ENCODE results near the gene TEX13B.

DNA sequence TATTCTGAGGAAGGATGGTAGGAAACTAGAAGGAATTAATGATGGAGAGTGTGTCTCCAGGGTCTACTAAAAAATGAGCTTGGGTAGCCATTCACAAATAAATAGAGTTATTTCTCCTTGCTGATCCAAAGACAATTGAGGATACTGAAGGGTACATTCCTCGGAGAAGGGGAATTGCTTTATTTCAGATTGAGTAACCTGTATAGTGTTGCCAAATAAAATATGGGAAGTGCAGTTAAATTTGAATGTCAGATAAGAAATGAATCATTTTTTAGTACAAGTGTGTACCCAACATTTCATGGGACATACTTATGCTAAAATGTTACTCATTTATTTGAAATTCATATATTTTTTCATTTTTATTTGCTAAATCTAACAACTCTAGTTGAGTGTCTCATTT, 46.7 kb upstream of the TEX13B start:
- TF ChIP-seq EP300 (IDR thresholded peaks at IDR 0.05) (no peak), CHD2 (IDR thresholded peaks at IDR 0.05; ENCODE audit: low read length, partially characterized antibody) (no peak), KDM1A (IDR thresholded peaks at IDR 0.05; ENCODE audit: low read depth) (no peak), BHLHE40 (IDR thresholded peaks at IDR 0.05; ENCODE audit: low read depth, low read length) (no peak), CEBPB (IDR thresholded peaks at IDR 0.05) (no peak), ESRRA (IDR thresholded peaks at IDR 0.05; ENCODE audit: borderline replicate concordance, low read length) (no peak), POLR2A (IDR thresholded peaks at IDR 0.05; ENCODE audit: low read length) (no peak), FOXS1 (CRISPR knock-in tag; IDR thresholded peaks at IDR 0.05) (no peak), FOSL2 (IDR thresholded peaks at IDR 0.05) (no peak), FOSL2 (CRISPR knock-in tag; IDR thresholded peaks at IDR 0.05) (no peak)
- TF ChIP-seq, protein P1, sequence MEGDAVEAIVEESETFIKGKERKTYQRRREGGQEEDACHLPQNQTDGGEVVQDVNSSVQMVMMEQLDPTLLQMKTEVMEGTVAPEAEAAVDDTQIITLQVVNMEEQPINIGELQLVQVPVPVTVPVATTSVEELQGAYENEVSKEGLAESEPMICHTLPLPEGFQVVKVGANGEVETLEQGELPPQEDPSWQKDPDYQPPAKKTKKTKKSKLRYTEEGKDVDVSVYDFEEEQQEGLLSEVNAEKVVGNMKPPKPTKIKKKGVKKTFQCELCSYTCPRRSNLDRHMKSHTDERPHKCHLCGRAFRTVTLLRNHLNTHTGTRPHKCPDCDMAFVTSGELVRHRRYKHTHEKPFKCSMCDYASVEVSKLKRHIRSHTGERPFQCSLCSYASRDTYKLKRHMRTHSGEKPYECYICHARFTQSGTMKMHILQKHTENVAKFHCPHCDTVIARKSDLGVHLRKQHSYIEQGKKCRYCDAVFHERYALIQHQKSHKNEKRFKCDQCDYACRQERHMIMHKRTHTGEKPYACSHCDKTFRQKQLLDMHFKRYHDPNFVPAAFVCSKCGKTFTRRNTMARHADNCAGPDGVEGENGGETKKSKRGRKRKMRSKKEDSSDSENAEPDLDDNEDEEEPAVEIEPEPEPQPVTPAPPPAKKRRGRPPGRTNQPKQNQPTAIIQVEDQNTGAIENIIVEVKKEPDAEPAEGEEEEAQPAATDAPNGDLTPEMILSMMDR (IDR thresholded peaks at IDR 0.05) = no peak
- TF ChIP-seq, protein P2, sequence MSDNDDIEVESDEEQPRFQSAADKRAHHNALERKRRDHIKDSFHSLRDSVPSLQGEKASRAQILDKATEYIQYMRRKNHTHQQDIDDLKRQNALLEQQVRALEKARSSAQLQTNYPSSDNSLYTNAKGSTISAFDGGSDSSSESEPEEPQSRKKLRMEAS (IDR thresholded peaks at IDR 0.05) = no peak
